Esophagus squamous epithelium (tissue), 4 donors: Measurements from ENCODE around the gene LEUTX.

Experiments used
- POLR2A ChIP-seq, 4 donors: fragments of 450-650 bp; IDR thresholded peaks; one replicate each; pipeline ENCODE4 v1.6.1; 2017; ENCODE audit warnings: antibody characterized with exemption in 4 of 4, mild to moderate bottlenecking in 4 of 4, moderate library complexity in 3 of 4
- TF ChIP-seq, protein P1 (sequence below), 6 experiments: fragments of 450-650 bp in 4 of 6; fragments of 200-600 bp in 2 of 6; sonication (generic) in 2 of 6; IDR thresholded peaks; one replicate each; pipeline ENCODE4 v1.5.1; 2016 to 2019; ENCODE audit warnings: antibody characterized with exemption in 6 of 6, mild to moderate bottlenecking in 4 of 6, moderate library complexity in 4 of 6

DNA sequence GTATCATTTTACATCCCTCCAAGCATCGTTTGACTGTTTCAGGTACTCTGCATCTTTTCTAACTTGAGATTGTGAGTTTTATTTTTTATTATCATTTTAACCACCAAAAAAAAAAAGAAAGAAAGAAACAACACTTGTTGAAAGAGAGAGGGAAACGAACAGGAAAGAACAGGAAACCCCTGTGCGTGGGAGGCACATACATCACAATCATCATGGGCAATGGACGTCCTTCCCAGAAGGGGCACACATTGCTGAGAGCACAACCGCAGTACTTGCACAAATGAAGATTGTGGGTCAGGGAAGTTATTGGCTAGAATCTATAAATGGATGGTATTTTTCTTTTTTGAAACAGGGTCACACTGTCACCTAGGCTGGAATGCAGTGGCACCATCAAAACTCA is 42.6 kb upstream of the LEUTX start:
- TF ChIP-seq POLR2A (IDR thresholded peaks at IDR 0.05), result no peak
- TF ChIP-seq, protein P1, sequence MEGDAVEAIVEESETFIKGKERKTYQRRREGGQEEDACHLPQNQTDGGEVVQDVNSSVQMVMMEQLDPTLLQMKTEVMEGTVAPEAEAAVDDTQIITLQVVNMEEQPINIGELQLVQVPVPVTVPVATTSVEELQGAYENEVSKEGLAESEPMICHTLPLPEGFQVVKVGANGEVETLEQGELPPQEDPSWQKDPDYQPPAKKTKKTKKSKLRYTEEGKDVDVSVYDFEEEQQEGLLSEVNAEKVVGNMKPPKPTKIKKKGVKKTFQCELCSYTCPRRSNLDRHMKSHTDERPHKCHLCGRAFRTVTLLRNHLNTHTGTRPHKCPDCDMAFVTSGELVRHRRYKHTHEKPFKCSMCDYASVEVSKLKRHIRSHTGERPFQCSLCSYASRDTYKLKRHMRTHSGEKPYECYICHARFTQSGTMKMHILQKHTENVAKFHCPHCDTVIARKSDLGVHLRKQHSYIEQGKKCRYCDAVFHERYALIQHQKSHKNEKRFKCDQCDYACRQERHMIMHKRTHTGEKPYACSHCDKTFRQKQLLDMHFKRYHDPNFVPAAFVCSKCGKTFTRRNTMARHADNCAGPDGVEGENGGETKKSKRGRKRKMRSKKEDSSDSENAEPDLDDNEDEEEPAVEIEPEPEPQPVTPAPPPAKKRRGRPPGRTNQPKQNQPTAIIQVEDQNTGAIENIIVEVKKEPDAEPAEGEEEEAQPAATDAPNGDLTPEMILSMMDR (IDR thresholded peaks at IDR 0.05), result no peak
